22Rv1 (cell line): ENCODE results near the gene PIK3CG.

Experiments
- H3K27ac ChIP-seq: fragments of 450-650 bp; 2 replicates; pipeline ENCODE4 v1.5.1; 2017
- CTCF ChIP-seq: fragments of 450-650 bp; IDR thresholded peaks from 2 replicates; pipeline ENCODE4 v1.5.1; 2017; ENCODE audit warnings: mild to moderate bottlenecking
- ZFX ChIP-seq: fragments of 450-650 bp; IDR thresholded peaks from 2 replicates; pipeline ENCODE4 v1.6.1; 2017; ENCODE audit warnings: antibody characterized with exemption, borderline replicate concordance

PIK3CG gene

GRCh38 chr7:106865130-106866041 lies at the start of gene PIK3CG:
Gene PIK3CG, plus strand, starts transcription at chr7:106865282. Its CDS starts 2,280 bp downstream, at chr7:106867562.
- no peak within 1 kb of the TSS for H3K27ac ChIP-seq
- no peak for TF ChIP-seq CTCF
- no peak for TF ChIP-seq ZFX

GRCh38 chr7:106817098-106817497 lies 48.0 kb upstream of the PIK3CG start:
- TF ChIP-seq ZFX (no peak), CTCF (no peak)
- no peak overlapping the region for H3K27ac ChIP-seq

GRCh38 chr7:106818736-106819135 lies 46.3 kb upstream of the PIK3CG start:
- H3K27ac ChIP-seq: no peak overlapping the region
- TF ChIP-seq CTCF (no peak), ZFX (no peak)

GRCh38 chr7:106819546-106819945 lies 45.5 kb upstream of the PIK3CG start:
- H3K27ac ChIP-seq: no peak overlapping the region
- TF ChIP-seq CTCF (no peak), ZFX (no peak)

- H3K27ac ChIP-seq: no peak overlapping the region
- TF ChIP-seq ZFX (no peak), CTCF (no peak)
Measured at GRCh38 chr7:106820321-106821217, 44.5 kb upstream of the PIK3CG start.

GRCh38 chr7:106823631-106824030 lies 41.5 kb upstream of the PIK3CG start:
- TF ChIP-seq ZFX: no peak
- TF ChIP-seq CTCF: no peak
- H3K27ac ChIP-seq: no peak overlapping the region
